ENCODE measurements around the gene IL4R. TPM values are rescaled to one million over a fixed set of nuclear protein-coding genes. Genes with fewer than 3 reads are reported as not detected.

IL4R gene
- total and polyA plus RNA-seq, 2 of the 13 experiments (the other 11 are each of a cell fraction or from before 2014, with no cell fraction given): 15.9 to 49.6 TPM

DNA sequence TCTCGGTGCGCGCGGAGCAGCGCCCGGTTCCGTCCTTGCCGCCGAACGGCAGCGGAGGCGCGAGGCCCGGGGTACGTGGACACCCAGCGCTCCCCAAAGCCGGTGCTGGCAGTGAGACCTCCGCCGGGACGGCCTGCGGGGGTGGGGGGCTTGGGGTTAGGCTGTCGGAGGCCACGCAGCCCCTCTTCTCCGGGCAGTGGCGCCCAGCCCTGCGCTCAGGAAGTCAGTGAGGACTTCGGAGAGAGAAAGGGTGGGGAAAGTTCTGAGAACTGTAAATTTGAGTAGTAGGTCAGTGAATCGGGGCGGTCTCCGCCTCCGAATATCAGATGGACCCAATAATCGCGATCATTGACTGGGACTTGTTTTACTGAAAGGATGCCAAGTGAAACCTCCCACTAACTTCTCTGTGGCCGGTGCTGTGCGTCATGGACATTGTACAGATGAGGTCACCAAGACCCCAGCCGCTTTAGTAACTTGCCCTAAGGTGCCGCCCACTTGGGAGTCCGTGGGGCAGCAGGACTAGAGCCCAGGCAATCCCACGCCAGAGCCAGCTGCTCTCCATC lies 468 bp downstream of the IL4R start (continued):
- TF ChIP-seq ZFP90 (CRISPR knock-in tag; IDR thresholded peaks at IDR 0.05; ENCODE audit: borderline replicate concordance) (peak; percentile 49; the same call in 1 of the 2 replicates), ZNF747 (CRISPR knock-in tag; IDR thresholded peaks at IDR 0.05; ENCODE audit: borderline replicate concordance) (peak; percentile 69; the same call in 1 of the 2 replicates), EZH2 (conservative IDR thresholded peaks at IDR 0.05; ENCODE audit: low read depth, low read length) (no peak), ZBTB21 (CRISPR knock-in tag; IDR thresholded peaks at IDR 0.05) (peak; percentile 87), ELF3 (CRISPR knock-in tag; IDR thresholded peaks at IDR 0.05) (no peak; the same call in 1 of the 2 replicates), CBX5 (CRISPR knock-in tag; IDR thresholded peaks at IDR 0.05; ENCODE audit: borderline replicate concordance) (no peak), HDAC2 (CRISPR knock-in tag; IDR thresholded peaks at IDR 0.05) (peak; percentile 24; the same call in 1 of the 2 replicates), ZNF788 (CRISPR knock-in tag; IDR thresholded peaks at IDR 0.05; ENCODE audit: borderline replicate concordance) (peak; percentile 63), SAFB2 (CRISPR knock-in tag; IDR thresholded peaks at IDR 0.05; ENCODE audit: borderline replicate concordance, low read depth) (peak; percentile 61; the same call in 1 of the 2 replicates), GFI1 (CRISPR knock-in tag; IDR thresholded peaks at IDR 0.05; ENCODE audit: borderline replicate concordance) (no peak), ARHGAP35 (CRISPR knock-in tag; IDR thresholded peaks at IDR 0.05; ENCODE audit: borderline replicate concordance) (0 out of 2 replicates have a peak, but pooled peaks have one; percentile 52), MLXIP (CRISPR knock-in tag; IDR thresholded peaks at IDR 0.05; ENCODE audit: borderline replicate concordance) (no peak), NFKB2 (CRISPR knock-in tag; IDR thresholded peaks at IDR 0.05; ENCODE audit: borderline replicate concordance) (no peak), ATF3 (CRISPR knock-in tag; IDR thresholded peaks at IDR 0.05) (no peak), RBFOX2 (IDR thresholded peaks at IDR 0.05; ENCODE audit: low read depth, low read length) (peak; percentile 57), SALL1 (CRISPR knock-in tag; IDR thresholded peaks at IDR 0.05) (no peak), JARID2 (CRISPR knock-in tag; IDR thresholded peaks at IDR 0.05; ENCODE audit: insufficient replicate concordance) (no peak), FOSL2 (CRISPR knock-in tag; IDR thresholded peaks at IDR 0.05) (peak; percentile 50), TMF1 (CRISPR knock-in tag; IDR thresholded peaks at IDR 0.05; ENCODE audit: low read depth) (peak; percentile 75; the same call in 1 of the 2 replicates), TCF12 (IDR thresholded peaks at IDR 0.05) (no peak), TCF12 (CRISPR knock-in tag; IDR thresholded peaks at IDR 0.05) (no peak), ZNF230 (CRISPR knock-in tag; IDR thresholded peaks at IDR 0.05) (peak; percentile 54; the same call in 1 of the 2 replicates)
- TF ChIP-seq, protein P1, sequence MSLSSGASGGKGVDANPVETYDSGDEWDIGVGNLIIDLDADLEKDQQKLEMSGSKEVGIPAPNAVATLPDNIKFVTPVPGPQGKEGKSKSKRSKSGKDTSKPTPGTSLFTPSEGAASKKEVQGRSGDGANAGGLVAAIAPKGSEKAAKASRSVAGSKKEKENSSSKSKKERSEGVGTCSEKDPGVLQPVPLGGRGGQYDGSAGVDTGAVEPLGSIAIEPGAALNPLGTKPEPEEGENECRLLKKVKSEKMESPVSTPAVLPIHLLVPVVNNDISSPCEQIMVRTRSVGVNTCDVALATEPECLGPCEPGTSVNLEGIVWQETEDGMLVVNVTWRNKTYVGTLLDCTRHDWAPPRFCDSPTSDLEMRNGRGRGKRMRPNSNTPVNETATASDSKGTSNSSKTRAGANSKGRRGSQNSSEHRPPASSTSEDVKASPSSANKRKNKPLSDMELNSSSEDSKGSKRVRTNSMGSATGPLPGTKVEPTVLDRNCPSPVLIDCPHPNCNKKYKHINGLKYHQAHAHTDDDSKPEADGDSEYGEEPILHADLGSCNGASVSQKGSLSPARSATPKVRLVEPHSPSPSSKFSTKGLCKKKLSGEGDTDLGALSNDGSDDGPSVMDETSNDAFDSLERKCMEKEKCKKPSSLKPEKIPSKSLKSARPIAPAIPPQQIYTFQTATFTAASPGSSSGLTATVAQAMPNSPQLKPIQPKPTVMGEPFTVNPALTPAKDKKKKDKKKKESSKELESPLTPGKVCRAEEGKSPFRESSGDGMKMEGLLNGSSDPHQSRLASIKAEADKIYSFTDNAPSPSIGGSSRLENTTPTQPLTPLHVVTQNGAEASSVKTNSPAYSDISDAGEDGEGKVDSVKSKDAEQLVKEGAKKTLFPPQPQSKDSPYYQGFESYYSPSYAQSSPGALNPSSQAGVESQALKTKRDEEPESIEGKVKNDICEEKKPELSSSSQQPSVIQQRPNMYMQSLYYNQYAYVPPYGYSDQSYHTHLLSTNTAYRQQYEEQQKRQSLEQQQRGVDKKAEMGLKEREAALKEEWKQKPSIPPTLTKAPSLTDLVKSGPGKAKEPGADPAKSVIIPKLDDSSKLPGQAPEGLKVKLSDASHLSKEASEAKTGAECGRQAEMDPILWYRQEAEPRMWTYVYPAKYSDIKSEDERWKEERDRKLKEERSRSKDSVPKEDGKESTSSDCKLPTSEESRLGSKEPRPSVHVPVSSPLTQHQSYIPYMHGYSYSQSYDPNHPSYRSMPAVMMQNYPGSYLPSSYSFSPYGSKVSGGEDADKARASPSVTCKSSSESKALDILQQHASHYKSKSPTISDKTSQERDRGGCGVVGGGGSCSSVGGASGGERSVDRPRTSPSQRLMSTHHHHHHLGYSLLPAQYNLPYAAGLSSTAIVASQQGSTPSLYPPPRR (CRISPR knock-in tag; IDR thresholded peaks at IDR 0.05; ENCODE audit: borderline replicate concordance): 0 out of 2 replicates have a peak, but pooled peaks have one; percentile 10

All from HepG2 (cell line).